CD4-positive, alpha-beta T cell (primary cell): ENCODE results near the gene COL15A1. TPM values are rescaled to one million over a fixed set of nuclear protein-coding genes. Genes with fewer than 3 reads are reported as not detected.

Source experiments
- ATAC-seq: fragments of 200-7000 bp; cut with Tn5 transposase; one replicate; pipeline ENCODE4 v1.10.0; 2022; ENCODE audit warnings: mild to moderate bottlenecking; ENCODE audit not compliant: poor library complexity
- CTCF ChIA-PET: fragments of 350-600 bp; sonication (Branson Sonifier 250); formaldehyde crosslinking; loops from one replicate; lab custom pipeline; 2021; ENCODE audit warnings: antibody characterized with exemption, inconsistent platforms; lab: Charles Lee
- POLR2A ChIA-PET: fragments of 350-600 bp; sonication (Branson Sonifier 250); formaldehyde crosslinking; loops from one replicate; lab custom pipeline; 2021; ENCODE audit warnings: antibody characterized with exemption, inconsistent platforms; lab: Charles Lee
- DNase-seq, 14 experiments: peaks; one replicate each; pipeline ENCODE4 v3.0.0-alpha.2; 2013 to 2020; ENCODE audit warnings: mixed read lengths in 2 of 14
- H3K27ac ChIP-seq, 2 donors: one replicate each; pipeline versions ENCODE4 v1.5.1 to v1.7.0; 2013; ENCODE audit warnings: low read length in 2 of 2, low read depth in 1 of 2, mild to moderate bottlenecking in 1 of 2
- H3K27me3 ChIP-seq, 2 experiments: 1 replicate in 1 of 2; 2 replicates in 1 of 2; pipeline versions ENCODE4 v1.6.1 to v1.7.0; 2013; ENCODE audit warnings: low read length in 2 of 2, control low read depth in 1 of 2, mild to moderate bottlenecking in 1 of 2, moderate library complexity in 1 of 2; ENCODE audit not compliant: insufficient read depth in 2 of 2, control insufficient read depth in 1 of 2
- H3K36me3 ChIP-seq: one replicate; pipeline ENCODE4 v1.6.1; 2013; ENCODE audit warnings: low read length, control low read depth; ENCODE audit not compliant: insufficient read depth
- H3K4me1 ChIP-seq: one replicate; pipeline ENCODE4 v1.6.1; 2013; ENCODE audit warnings: low read length, control low read depth; ENCODE audit not compliant: insufficient read depth
- H3K4me3 ChIP-seq: one replicate; pipeline ENCODE4 v1.5.1; 2013; ENCODE audit warnings: mild to moderate bottlenecking, low read length, moderate library complexity
- H3K9me3 ChIP-seq, 2 experiments: 1 replicate in 1 of 2; 2 replicates in 1 of 2; pipeline versions ENCODE4 v1.6.1 to v1.7.0; 2013; ENCODE audit warnings: low read length in 2 of 2, mild to moderate bottlenecking in 2 of 2, control low read depth in 1 of 2, moderate library complexity in 1 of 2; ENCODE audit not compliant: control insufficient read depth in 1 of 2, insufficient read depth in 1 of 2
- H3K27ac Mint-ChIP-seq: one replicate; pipeline ENCODE4 v1.8.0; 2020; ENCODE audit warnings: mixed read lengths
- H3K27me3 Mint-ChIP-seq: one replicate; pipeline ENCODE4 v1.8.0; 2021; ENCODE audit warnings: mixed read lengths
- H3K36me3 Mint-ChIP-seq: one replicate; pipeline ENCODE4 v1.8.0; 2021; ENCODE audit warnings: low read depth, mixed read lengths
- H3K4me1 Mint-ChIP-seq: one replicate; pipeline ENCODE4 v1.8.0; 2021; ENCODE audit warnings: low read depth, mixed read lengths
- H3K4me3 Mint-ChIP-seq: one replicate; pipeline ENCODE4 v1.8.0; 2020; ENCODE audit warnings: mild to moderate bottlenecking, mixed read lengths
- H3K9me3 Mint-ChIP-seq: one replicate; pipeline ENCODE4 v1.8.0; 2020; ENCODE audit warnings: mixed read lengths
- CTCF ChIP-seq: fragments of 200-600 bp; IDR thresholded peaks from one replicate; pipeline ENCODE4 v1.8.0; 2022; ENCODE audit warnings: antibody characterized with exemption, mild to moderate bottlenecking
- intact Hi-C, 2 experiments: fragments of 100-400 bp; cut with DNase I in 1 of 2; cut with micrococcal nuclease in 1 of 2; formaldehyde crosslinking; loops; one replicate each; pipeline versions ENCODE4 v1.15.1 to v1.9.0; 2023 to 2025; cut with DNase I, micrococcal nuclease
- total RNA-seq, 174 experiments: library from RNA in 2 of 174; stranded (reverse) in 2 of 174; gene quantifications; one replicate each; pipeline ENCODE4 v1.2.3 and lab custom pipeline; 2021 to 2026

Gene COL15A1
- total RNA-seq, 2 experiments from 2014 or later, result not detected

DNA sequence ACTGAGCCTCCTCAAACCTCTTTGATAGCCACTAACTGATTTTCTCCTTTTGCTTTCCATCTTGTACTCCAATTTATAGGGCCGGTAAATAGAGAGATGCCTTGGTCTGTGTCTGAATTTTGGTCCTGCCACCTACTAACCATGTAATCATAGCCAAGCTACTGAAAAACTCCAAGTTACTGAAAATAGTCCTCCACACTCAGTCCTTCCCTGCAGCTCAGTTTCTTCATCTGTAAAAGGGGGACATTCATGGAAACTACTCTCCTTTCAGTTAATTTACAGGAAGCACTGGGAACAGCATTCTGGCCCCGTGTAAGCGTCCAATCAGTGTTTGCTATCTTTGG is 131.2 kb downstream of the COL15A1 start:
- H3K27me3 Mint-ChIP-seq, result no peaks in the 10 kb centered on the region
- H3K4me3 Mint-ChIP-seq, result no peak overlapping the region
- no peak overlapping the region for H3K27ac Mint-ChIP-seq
- intact Hi-C loops, result loop anchor here in 1 of 2 experiments (2.0 kb wide), 1 partner anchor 14 kb away; no protein-coding TSS in a partner anchor
- ATAC-seq, result no peak
- ChIA-PET CTCF (no interaction called here), POLR2A (interaction anchor here (1.2 to 3.0 kb wide), 2 partner anchors 16 to 39 kb away, joined by 4 to 38 read pairs; no protein-coding TSS in a partner anchor)
- DNase-seq, result no peak
- no peak for TF ChIP-seq CTCF
- peaks cover 43% of the 10 kb centered on the region for H3K4me1 ChIP-seq
- H3K36me3 Mint-ChIP-seq, result no peaks in the 10 kb centered on the region
- no peaks in the 10 kb centered on the region for H3K9me3 Mint-ChIP-seq
- H3K36me3 ChIP-seq, result no peaks in the 10 kb centered on the region
- H3K9me3 ChIP-seq, result no peaks in the 10 kb centered on the region
- peaks cover 74% of the 10 kb centered on the region for H3K4me1 Mint-ChIP-seq
- H3K27me3 ChIP-seq, result no peaks in the 10 kb centered on the region
- no peak overlapping the region for H3K4me3 ChIP-seq
- H3K27ac ChIP-seq, result no peak overlapping the region

- Histone ChIP-seq H3K36me3 (no peaks in the 10 kb centered on the region), H3K4me3 (no peak overlapping the region), H3K27me3 (no peaks in the 10 kb centered on the region), H3K27ac (peak overlapping the region in 1 of 2 donors; percentile 42), H3K4me1 (peaks cover 43% of the 10 kb centered on the region), H3K9me3 (no peaks in the 10 kb centered on the region)
- CTCF ChIA-PET, result no interaction called here
- POLR2A ChIA-PET, result interaction anchor here (0.6 to 3.0 kb wide), 7 partner anchors 10 to 53 kb away, joined by 3 to 38 read pairs (median 4); partner anchors contain the start of gene TGFBR1
- H3K36me3 Mint-ChIP-seq, result no peaks in the 10 kb centered on the region
- no peak for TF ChIP-seq CTCF
- no peak overlapping the region for H3K27ac Mint-ChIP-seq
- H3K9me3 Mint-ChIP-seq, result no peaks in the 10 kb centered on the region
- no peak for ATAC-seq
- no peak overlapping the region for H3K4me3 Mint-ChIP-seq
- H3K27me3 Mint-ChIP-seq, result no peaks in the 10 kb centered on the region
- DNase-seq, result no peak
- peaks cover 69% of the 10 kb centered on the region for H3K4me1 Mint-ChIP-seq
- intact Hi-C loops, result loop anchor here in 1 of 2 experiments (2.0 kb wide), 1 partner anchor 15 kb away; no protein-coding TSS in a partner anchor
Measured at GRCh38 chr9:99075246-99075912, 131.7 kb downstream of the COL15A1 start.

DNA sequence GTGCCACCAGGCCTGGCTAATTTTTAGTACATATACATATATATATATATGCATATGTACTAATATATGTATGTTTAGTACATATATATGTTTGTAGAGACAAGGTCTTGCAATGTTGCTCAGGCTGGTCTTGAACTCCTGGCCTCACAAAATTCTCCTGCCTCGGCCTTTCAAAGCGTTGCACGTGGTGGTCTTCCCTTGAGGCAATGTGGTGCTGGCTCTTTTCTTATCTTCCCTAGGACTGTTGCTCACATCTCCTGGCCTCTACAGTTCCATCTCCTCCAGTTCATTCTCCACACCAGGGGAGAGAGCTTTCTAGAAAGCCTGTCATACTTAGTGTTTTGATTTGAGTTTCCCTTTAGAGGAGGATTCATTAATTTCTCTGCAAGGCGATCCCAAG is 132.3 kb downstream of the COL15A1 start:
- Histone ChIP-seq H3K27ac (peak overlapping the region in 1 of 2 donors; percentile 64), H3K27me3 (no peaks in the 10 kb centered on the region), H3K4me3 (no peak overlapping the region), H3K9me3 (no peaks in the 10 kb centered on the region), H3K36me3 (no peaks in the 10 kb centered on the region), H3K4me1 (peaks cover 43% of the 10 kb centered on the region)
- ChIA-PET CTCF (no interaction called here), POLR2A (interaction anchor here (1.0 to 3.0 kb wide), 7 partner anchors 9 to 62 kb away, joined by 3 to 38 read pairs (median 4); partner anchors contain the start of gene TGFBR1)
- no peaks in the 10 kb centered on the region for H3K36me3 Mint-ChIP-seq
- H3K27me3 Mint-ChIP-seq, result no peaks in the 10 kb centered on the region
- peaks cover 66% of the 10 kb centered on the region for H3K4me1 Mint-ChIP-seq
- ATAC-seq (peak; percentile 13), DNase-seq (no peak)
- intact Hi-C loops, result loop anchor here in 1 of 2 experiments (2.0 kb wide), 2 partner anchors 17 to 29 kb away; partner anchors contain the start of gene TGFBR1
- TF ChIP-seq CTCF, result no peak
- H3K27ac Mint-ChIP-seq, result peak overlapping the region; percentile 68
- H3K9me3 Mint-ChIP-seq, result no peaks in the 10 kb centered on the region
- no peak overlapping the region for H3K4me3 Mint-ChIP-seq
